HL-60/S4 (cell line): ENCODE measurements around the gene MED16.

Source experiments
- in situ Hi-C: fragments of 300-500 bp; cut with MboI; formaldehyde crosslinking; loops from 2 replicates; pipeline ENCODE4 v1.14.3; 2022; ENCODE audit warnings: low sequenced_read_pairs

MED16 gene

DNA sequence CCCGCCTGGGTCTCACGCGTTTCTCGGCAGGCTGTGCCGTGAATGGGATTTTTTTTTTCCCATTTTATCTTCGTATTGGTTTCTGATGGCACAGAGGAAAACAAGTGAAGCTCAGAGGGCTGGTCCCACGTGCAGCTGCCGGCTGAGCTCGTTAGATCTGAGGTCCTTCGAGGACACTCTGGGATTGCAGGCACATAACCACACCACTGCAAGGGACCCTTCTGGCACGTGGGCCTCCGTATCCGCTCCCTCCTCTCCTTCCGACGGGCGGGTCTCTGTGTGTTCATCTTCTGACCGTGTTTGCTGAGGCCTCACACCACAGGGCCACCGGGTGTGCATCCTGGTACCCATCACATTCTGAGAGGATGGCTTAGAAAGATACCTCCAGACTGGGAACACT is 16.9 kb downstream of the MED16 start:
- in situ Hi-C loops, result no loop called here

DNA sequence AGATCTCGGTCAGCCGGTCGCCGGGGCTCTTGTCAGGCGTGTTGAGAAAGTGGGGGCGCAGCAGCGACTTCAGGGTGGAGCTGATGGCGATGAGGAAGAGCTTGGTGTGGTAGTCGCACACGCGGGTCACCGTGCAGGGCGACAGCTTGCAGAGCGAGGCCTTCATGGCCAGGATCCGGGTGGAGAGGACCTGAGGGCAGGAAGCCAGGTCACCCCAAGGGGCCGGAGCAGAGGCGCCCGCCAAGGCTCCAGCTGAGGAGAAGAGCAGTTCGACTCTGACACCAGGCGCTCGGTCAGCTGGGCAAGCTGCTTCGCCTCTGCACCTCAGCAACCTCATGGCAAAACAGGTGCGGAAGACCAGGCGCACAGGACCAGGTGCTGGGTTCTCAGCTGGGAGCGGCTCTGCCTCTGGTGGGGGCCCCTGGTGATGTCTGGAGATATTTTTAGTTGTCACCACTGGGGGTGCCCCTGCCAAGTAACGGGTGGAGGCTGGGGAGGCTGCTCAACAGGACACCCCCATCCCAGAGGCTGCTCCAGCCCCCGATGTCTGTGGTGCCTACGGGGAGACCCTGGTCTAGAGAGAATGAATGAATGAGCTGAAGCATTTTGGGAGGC is 17.6 kb downstream of the MED16 start:
- in situ Hi-C loops, result no loop called here

DNA sequence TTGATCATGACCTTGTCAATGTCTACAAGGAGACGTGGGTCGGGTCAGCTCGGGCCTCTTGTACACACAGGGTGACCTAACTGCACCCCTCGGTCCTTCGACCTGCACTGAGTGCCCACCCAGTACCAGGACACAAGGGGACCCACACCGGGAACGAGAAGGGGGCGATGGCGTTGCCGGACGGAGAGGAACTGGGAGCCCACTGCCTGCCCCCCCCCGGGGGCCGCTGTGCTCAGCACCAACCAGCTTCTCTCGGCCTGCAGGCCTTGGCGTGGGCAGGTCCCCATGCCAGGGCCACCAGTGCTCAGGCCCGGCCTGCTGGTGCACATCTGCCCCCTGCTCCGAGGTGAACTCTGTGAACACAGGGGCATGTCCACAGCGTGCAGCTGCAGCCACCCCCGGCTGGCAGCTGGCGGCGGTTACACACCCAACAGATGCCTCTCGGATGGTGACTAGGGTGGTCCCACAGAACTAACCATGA is 19.4 kb downstream of the MED16 start:
- in situ Hi-C loops, result no loop called here

DNA sequence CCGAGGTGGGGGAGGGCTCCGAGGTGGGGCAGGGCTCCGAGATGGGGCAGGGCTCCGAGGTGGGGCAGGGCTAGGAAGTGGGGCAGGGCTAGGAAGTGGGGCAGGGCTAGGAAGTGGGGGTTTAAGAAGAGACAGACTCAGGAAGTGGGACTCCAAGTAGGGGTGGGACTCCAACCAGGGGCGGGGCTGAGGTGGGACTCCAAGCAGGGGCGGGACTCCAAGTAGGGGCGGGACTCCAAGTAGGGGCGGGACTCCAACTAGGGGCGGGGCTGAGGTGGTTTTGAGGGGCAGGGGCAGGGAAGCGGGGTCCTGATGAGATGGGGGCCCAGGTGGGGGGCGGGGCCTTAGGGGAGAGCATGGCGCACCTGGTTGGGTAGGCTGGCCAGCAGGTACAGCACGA is 19.9 kb downstream of the MED16 start:
- in situ Hi-C loops, result no loop called here

DNA sequence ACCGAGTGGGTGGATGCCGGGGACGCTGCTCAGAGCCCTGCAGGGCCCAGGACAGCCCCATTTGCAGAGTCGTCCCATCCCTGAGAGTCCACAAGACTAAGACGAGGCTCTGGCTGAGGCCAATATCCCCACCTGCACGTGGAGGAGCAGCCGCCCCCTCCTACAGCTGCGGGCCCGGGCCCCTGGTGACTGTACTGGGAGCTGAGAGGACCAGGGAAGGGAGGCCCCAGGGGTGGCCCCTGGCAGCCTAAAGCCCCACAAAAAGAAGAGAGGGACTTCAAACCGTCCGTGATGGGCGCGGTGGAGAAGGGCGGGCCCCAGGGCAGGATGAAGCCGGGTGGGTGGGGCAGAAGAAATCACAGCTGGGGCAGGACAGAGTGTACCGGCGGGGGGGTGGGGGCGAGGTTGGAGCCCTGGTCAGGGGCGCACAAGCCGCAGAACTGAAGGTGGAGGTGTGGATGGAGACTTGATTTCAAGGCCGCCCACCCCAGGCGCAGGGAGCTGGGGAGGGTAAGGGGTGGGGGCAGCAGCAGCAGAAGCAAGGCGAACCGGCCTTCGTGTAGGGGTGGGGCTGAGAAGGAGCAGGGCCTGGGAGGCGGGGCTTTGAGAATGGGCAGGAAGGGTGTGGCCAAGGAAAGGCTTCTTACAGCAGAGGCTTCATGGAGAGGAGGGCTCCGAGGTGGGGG is 20.6 kb downstream of the MED16 start:
- in situ Hi-C loops, result no loop called here

DNA sequence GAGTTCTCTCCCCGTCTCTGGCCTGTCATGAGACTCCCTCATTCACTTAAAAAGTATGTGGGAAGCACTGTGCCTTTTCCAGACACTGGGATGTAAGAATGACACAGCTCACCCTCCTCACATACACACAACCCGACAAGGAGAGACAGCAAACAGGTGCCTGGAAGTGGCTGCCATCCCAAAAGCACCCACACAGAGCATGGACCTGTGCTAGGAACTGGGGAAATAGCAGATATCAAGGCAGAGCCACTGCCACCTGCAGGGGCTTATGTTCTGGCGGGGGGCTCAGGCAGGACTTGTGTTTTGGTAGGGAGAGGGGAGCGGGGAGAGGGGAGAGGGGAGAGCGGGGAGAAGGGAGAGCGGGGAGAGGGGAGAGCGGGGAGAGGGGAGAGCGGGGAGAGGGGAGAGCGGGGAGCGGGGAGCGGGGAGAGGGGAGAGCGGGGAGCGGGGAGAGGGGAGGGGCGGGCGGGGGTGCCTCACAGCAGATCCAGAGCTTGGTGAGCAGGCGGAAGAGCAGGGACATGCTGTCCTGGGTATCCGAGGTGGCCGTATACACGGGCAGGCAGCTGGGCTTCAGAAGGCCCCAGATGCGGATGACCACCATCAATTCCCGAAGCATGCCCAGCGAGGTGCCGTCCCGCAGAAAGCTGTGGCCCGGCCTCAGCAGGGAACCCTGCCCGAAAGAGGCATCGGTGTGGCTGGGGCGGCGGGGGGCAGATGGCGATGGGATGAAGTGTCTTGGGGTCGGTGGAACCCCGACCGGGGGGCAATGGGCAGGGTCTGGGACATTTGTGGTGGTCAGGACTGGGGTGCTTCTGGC is 21.3 kb downstream of the MED16 start:
- in situ Hi-C loops, result no loop called here

DNA sequence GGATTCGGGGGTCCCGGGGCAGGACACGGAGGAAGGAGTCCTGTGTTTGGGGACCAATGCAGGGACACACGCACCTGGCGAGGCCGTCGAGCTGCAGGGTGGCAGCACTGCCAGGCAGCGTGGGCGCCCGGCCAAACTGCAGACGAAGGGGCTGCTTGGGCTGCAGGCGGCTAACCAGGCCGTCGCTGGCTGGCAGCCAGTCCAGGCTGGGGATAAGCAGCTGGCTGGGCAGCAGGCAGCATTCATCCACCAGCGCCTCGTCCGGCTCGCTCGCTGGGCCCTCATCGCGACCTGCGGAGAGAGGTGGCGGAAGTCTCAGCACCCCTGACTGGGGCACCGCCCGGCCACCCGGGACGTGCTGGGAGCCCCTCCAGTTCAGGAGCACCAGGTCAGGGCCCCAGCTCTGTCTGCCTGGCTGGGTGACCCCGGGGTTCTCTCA is 22.0 kb downstream of the MED16 start:
- in situ Hi-C loops, result no loop called here

DNA sequence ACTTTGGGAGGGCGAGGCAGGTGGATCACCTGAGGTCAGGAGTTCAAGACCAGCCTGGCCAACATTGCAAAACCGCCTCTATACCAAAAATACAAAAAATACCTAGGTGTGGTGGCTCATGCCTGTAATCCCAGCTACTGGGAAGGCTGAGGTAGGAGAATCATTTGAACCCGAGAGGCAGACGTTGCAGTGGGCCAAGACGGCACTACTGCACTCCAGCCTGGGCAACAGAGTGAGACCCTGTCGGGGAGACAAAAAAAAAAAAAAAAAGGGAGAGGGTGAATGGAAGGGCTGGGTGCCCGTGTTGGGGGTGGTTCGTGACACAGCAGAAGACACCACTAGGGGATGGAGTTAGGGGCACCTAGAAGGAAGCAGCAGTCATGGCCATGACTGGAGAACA is 22.7 kb downstream of the MED16 start:
- in situ Hi-C loops, result no loop called here

DNA sequence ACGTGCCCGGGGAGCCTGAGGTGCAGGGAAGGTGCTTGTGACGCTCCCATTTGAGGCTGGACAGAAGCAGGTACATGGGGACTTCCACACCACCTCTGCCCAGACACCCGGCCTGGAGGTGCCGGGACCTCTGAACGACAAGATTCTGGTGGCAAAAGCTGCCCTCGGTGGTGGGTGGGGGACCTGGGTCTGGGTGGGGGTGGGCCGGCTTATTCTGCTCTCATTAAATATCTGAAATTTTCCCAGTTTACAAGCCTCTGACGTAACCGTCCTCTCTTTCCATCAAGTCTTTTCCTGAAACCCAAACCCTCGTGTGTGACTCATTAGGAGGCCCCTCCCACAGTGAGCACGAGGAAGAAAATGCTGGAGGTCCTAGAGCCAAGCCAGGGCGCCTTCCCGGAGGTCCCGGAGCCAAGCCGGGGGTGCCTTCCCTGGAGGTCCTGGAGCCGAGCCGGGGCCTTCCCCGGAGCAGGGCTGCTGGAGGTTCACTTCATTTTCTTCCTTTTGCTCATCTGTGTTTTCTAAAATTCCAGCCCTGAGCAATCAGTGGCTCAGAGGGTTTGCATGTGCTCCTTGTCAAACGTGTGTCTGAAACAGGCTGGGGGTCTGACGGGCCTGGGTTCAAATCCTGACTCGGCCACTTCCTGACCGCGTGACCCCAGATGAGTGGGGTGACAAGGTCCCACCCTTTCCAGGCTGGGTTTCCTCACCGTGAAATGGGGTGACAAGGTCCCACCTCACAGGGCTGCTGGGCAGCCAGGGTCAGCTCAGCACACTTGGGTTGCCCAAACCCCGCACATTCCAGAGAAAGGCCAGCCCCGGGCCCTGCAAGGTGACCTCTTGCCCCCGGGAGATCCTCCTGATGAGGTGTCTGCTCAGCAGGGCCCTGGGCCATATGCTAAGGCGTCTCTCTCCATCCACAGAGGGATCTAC is 23.5 kb downstream of the MED16 start:
- in situ Hi-C loops, result no loop called here

DNA sequence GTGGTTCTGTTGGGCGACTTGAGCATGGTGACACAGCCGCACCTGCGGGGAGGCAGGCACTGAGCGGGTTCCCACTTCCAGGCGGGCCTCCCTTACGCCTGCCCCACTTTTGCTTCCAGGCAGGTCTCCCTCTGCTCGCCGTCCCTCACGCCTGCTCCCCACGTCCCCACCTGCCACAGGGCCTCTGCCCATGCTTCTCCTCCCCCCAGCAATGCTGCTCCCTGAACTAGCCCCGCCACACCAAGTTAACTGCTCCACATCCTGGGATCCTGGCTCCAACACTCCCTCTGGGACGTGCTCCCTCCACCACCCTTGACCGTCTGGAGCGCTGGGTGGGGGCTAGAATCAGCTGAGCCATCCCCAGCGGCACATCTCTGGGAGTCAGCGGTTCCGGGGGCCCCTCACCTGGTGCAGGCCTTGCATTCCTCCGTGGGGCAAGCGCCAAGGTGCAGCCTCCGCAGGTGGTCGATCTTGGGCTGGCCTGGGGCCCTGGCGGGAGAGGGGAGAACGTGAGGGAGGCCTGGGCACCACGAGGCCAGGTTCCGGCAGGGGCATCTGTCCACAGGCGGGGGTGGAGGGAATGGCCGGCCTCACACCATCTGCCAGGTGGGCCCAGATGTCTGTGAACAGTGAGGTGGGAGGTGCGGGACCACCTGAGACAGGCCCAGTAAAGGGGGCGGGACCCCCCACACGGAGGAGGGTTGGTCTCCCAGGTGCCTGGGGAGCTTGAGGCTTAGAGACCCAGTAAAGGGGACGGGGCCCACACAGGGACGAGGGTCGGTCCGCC is 24.3 kb downstream of the MED16 start:
- in situ Hi-C loops, result no loop called here

DNA sequence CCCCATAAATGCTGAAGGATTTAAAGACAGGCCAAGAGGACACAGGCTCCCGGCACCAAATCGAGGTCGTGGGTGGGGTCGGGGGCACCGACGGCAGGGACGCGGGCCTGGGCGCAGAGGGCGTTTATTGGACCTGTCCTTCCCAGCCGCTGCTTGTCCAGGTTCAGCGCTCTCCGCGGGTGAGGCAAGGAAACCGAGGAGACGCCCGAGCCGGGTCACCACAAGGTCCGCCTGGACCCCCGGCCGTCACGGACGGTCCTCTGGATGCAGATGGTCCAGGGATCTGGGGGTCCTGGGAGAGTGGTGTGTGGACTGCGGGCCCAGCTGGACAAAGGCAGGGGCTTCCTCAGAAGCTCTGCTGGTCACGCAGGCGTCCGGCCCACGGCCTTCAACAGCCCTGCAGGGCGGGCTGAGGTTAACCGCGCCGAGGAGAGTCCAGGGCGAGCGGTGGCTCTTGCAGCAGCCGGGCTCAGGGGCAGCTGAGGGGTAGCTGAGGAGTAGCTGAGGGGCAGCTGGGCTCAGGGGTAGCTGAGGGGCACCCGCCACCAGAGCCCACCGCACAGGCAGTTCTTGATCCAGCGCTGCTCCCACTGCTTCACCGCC is 25.0 kb downstream of the MED16 start:
- in situ Hi-C loops, result no loop called here

DNA sequence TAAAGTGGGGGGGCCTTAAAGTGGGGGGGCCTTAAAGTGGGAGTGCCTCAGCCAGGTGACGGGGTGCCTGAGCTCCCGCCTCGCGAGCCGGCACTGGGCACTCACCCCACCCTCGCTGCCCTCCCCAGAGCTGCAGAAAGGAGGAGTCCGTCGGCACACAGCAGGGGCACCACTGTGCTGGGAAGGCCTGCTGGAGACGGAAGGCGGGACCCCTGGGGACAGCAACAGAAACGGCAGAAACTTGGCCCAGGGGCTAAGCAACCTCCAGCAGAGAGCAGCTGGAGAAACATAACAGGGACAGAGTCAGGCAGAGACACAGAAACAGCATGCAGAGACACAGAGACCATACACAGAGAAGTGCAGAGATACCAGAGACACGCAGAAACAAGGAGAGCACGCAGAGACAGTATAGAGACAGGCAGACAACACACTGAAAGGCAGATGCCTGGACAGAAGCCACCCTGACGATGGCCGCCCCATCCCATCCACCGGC is 25.6 kb downstream of the MED16 start:
- in situ Hi-C loops, result no loop called here

DNA sequence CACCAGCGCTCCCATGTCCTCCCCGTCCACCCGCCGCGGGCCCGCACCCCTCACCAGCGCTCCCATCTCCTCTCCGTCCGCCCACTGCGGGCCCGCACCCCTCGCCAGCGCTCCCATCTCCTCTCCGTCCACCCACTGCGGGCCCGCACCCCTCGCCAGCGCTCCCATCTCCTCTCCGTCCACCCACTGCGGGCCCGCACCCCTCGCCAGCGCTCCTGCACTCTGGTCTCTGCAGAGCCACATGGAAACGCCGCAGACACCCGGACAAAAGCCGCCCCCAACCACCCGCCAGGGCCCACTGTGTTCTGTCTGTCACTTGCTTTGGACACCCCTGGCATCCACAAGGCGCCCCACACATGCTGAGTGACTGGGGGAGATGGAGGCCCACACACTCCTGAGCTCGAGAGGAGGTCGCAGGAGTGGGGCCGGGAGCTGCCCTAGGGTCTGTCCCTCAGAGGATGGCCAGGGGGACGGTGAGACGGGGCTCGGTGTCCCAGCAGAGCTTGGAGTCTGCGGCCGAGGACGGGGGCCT is 26.2 kb downstream of the MED16 start:
- in situ Hi-C loops, result no loop called here

DNA sequence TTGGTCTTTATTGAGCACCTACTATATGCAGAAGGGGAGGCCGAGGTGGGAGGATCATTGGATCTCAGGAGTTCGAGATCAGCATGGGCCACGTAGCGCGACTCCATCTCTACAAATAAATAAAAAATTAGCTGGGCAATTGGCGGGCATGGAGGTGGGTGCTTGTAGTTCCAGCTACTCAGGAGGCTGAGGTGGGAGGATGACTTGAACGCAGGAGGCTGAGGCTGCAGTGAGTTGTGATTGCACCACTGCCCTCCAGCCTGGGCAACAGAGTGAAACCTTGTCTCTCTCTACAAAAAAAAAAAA is 29.7 kb downstream of the MED16 start:
- in situ Hi-C loops, result no loop called here

DNA sequence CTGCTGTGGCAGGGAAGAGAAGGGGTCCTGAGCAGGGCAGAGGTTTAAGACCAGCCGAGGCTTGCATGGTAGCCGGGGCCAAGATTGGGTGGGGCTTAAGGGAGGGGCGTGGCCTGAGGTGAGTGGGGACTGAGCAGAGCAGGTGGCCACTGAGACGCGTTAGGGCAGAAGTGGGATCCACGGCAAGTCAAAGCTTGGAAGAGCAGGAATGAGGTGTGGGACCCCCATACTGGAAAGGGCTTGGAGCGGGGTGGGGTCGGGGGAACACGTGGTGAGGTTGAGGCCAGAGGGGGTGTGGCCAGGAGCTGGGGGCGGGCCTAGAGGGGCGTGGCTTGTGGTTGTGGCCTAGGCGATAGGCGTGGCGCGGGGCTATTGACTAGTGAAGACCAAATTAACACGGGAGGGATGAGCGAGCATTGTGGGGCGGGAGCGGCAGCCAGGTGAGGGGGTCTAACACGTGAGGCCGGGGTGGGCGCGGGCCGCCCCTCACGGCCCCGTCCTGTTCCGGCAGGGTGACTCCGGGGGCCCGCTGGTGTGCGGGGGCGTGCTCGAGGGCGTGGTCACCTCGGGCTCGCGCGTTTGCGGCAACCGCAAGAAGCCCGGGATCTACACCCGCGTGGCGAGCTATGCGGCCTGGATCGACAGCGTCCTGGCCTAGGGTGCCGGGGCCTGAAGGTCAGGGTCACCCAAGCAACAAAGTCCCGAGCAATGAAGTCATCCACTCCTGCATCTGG is 30.2 kb downstream of the MED16 start:
- in situ Hi-C loops, result no loop called here

DNA sequence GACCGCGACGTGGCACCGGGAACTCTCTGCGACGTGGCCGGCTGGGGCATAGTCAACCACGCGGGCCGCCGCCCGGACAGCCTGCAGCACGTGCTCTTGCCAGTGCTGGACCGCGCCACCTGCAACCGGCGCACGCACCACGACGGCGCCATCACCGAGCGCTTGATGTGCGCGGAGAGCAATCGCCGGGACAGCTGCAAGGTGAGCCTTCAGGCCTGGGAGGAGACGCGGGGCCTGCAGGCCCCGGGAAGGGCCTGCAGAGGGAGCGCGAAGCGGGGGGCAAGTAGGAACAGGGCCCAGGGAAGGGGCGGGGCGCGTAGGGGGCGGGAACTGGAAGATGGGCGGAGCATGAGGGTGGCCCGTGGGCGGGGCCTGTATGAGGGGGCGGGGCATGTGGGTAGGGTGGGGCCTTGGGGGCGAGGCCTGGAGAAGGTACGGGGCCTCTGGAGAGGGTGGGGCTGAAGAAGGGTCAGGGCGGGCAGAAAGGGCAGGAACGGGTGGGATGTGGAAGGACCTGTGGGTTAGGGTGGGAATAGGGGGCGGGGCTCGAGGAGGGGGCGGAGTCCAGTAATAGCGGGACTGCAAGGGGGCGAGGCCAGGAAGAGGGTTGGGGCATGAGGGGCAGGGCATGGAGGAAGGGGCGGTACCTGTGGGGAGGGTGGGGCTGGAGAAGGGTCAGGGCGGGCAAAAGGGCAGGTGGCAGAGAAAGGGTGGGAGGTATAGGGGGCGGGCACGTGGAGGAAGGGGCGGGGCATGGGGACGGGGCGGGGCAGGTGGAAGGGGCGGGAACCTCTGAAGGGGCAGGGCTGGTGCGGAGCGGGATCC is 31.0 kb downstream of the MED16 start:
- in situ Hi-C loops, result no loop called here

DNA sequence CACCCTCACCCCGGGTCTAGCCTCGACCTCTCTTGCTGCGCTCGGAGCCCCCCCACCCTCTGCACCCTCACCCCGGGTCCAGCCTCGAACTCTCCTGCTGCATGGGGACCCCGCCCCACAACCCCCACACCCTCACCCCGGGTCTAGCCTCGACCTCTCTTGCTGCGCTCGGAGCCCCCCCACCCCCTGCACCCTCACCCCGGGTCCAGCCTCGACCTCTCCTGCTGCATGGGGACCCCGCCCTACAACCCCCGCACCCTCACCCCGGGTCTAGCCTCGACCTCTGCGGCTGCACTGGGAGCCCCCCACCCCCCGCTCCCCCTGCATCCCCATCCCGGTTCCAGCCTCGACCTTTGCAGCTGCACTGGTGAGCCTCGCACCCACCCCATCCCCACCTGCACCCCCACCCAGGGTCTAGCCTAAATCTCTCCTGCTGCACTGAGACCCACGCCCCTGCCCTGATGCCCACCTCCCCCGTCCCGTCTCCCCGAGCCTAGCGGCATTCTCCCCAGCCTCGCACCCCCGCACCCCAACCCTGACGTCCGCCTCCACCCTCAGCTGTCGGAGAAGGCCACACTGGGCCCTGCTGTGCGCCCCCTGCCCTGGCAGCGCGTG is 31.7 kb downstream of the MED16 start:
- in situ Hi-C loops, result no loop called here
